Central memory CD8-positive, alpha-beta T cell (primary cell): ENCODE data around the gene TTLL8.

Source experiments
- ATAC-seq: fragments of 150-1000 bp; cut with Tn5 transposase; replicated peaks from 2 replicates; pipeline ENCODE4 v1.10.0; 2022; ENCODE audit warnings: mild to moderate bottlenecking, moderate FRiP score, moderate number of reproducible peaks; ENCODE audit not compliant: poor library complexity, severe bottlenecking; ENCODE audit errors: extremely low read depth
- DNase-seq, 2 donors: peaks; one replicate each; pipeline ENCODE4 v3.0.0; 2021; ENCODE audit warnings: low spot score in 2 of 2
- H3K27ac Mint-ChIP-seq: one replicate; pipeline ENCODE4 v1.8.0; 2022; ENCODE audit warnings: low read depth, mild to moderate bottlenecking, moderate library complexity, mixed read lengths
- H3K27me3 Mint-ChIP-seq: one replicate; pipeline ENCODE4 v1.8.0; 2022; ENCODE audit warnings: mixed read lengths
- H3K36me3 Mint-ChIP-seq: one replicate; pipeline ENCODE4 v1.8.0; 2022; ENCODE audit warnings: mild to moderate bottlenecking, moderate library complexity, mixed read lengths; ENCODE audit not compliant: insufficient read depth
- H3K4me1 Mint-ChIP-seq: one replicate; pipeline ENCODE4 v1.8.0; 2022; ENCODE audit warnings: mixed read lengths
- H3K4me3 Mint-ChIP-seq: one replicate; pipeline ENCODE4 v1.8.0; 2022; ENCODE audit warnings: mild to moderate bottlenecking, moderate library complexity, mixed read lengths
- H3K9me3 Mint-ChIP-seq: one replicate; pipeline ENCODE4 v1.8.0; 2022; ENCODE audit warnings: mixed read lengths

TTLL8 gene

GRCh38 chr22:50041361-50042065 is 16.6 kb downstream of the TTLL8 start:
- no peak overlapping the region for H3K4me3 Mint-ChIP-seq
- ATAC-seq (no peak), DNase-seq (no peak)
- no peaks in the 10 kb centered on the region for H3K9me3 Mint-ChIP-seq
- H3K27ac Mint-ChIP-seq, result peak overlapping the region; percentile 68
- H3K36me3 Mint-ChIP-seq, result peaks cover 1% of the 10 kb centered on the region
- peaks cover 34% of the 10 kb centered on the region for H3K27me3 Mint-ChIP-seq
- peaks cover 12% of the 10 kb centered on the region for H3K4me1 Mint-ChIP-seq

- Mint-ChIP-seq H3K4me3 (no peak overlapping the region), H3K9me3 (no peaks in the 10 kb centered on the region), H3K36me3 (peaks cover 1% of the 10 kb centered on the region), H3K27ac (no peak overlapping the region), H3K27me3 (peaks cover 34% of the 10 kb centered on the region), H3K4me1 (peaks cover 12% of the 10 kb centered on the region)
- no peak for DNase-seq
- ATAC-seq, result no peak
Measured at GRCh38 chr22:50040717-50041116, 17.4 kb downstream of the TTLL8 start.

GRCh38 chr22:50039669-50040443 is 18.2 kb downstream of the TTLL8 start:
- Mint-ChIP-seq H3K36me3 (peaks cover 1% of the 10 kb centered on the region), H3K4me3 (no peak overlapping the region), H3K27ac (no peak overlapping the region), H3K4me1 (peaks cover 12% of the 10 kb centered on the region), H3K9me3 (no peaks in the 10 kb centered on the region), H3K27me3 (peaks cover 38% of the 10 kb centered on the region)
- DNase-seq, result no peak
- no peak for ATAC-seq

GRCh38 chr22:50035976-50036724 is 21.9 kb downstream of the TTLL8 start:
- Mint-ChIP-seq H3K9me3 (no peaks in the 10 kb centered on the region), H3K27me3 (peaks cover 20% of the 10 kb centered on the region), H3K36me3 (no peaks in the 10 kb centered on the region), H3K4me1 (no peaks in the 10 kb centered on the region), H3K27ac (no peak overlapping the region), H3K4me3 (no peak overlapping the region)
- no peak for ATAC-seq
- DNase-seq, result no peak

- ATAC-seq (no peak), DNase-seq (no peak)
- H3K27ac Mint-ChIP-seq, result no peak overlapping the region
- H3K27me3 Mint-ChIP-seq, result peaks cover 15% of the 10 kb centered on the region
- H3K36me3 Mint-ChIP-seq, result no peaks in the 10 kb centered on the region
- no peak overlapping the region for H3K4me3 Mint-ChIP-seq
- H3K4me1 Mint-ChIP-seq, result no peaks in the 10 kb centered on the region
- no peaks in the 10 kb centered on the region for H3K9me3 Mint-ChIP-seq
Measured at GRCh38 chr22:50035131-50035881, 22.8 kb downstream of the TTLL8 start.

- no peak overlapping the region for H3K4me3 Mint-ChIP-seq
- H3K27me3 Mint-ChIP-seq, result peaks cover 15% of the 10 kb centered on the region
- no peak overlapping the region for H3K27ac Mint-ChIP-seq
- no peaks in the 10 kb centered on the region for H3K36me3 Mint-ChIP-seq
- no peak for DNase-seq
- no peaks in the 10 kb centered on the region for H3K9me3 Mint-ChIP-seq
- ATAC-seq, result no peak
- H3K4me1 Mint-ChIP-seq, result no peaks in the 10 kb centered on the region
Measured at GRCh38 chr22:50034126-50035081, 23.7 kb downstream of the TTLL8 start.

- Mint-ChIP-seq H3K27me3 (peaks cover 15% of the 10 kb centered on the region), H3K4me3 (no peak overlapping the region), H3K4me1 (peaks cover 1% of the 10 kb centered on the region), H3K36me3 (no peaks in the 10 kb centered on the region), H3K9me3 (no peaks in the 10 kb centered on the region), H3K27ac (no peak overlapping the region)
- ATAC-seq (no peak), DNase-seq (no peak)
Measured at GRCh38 chr22:50032941-50033601, 25.0 kb downstream of the TTLL8 start.

- Mint-ChIP-seq H3K27me3 (peaks cover 15% of the 10 kb centered on the region), H3K4me3 (no peak overlapping the region), H3K9me3 (no peaks in the 10 kb centered on the region), H3K4me1 (peaks cover 8% of the 10 kb centered on the region), H3K27ac (no peak overlapping the region), H3K36me3 (no peaks in the 10 kb centered on the region)
- ATAC-seq (no peak), DNase-seq (no peak)
Measured at GRCh38 chr22:50032109-50032871, 25.8 kb downstream of the TTLL8 start.

GRCh38 chr22:50031189-50032091 is 26.7 kb downstream of the TTLL8 start:
- Mint-ChIP-seq H3K36me3 (peaks cover 1% of the 10 kb centered on the region), H3K4me3 (no peak overlapping the region), H3K4me1 (peaks cover 8% of the 10 kb centered on the region), H3K9me3 (no peaks in the 10 kb centered on the region), H3K27me3 (peaks cover 15% of the 10 kb centered on the region), H3K27ac (no peak overlapping the region)
- DNase-seq, result no peak
- no peak for ATAC-seq
